WERI-Rb-1 (cell line): ENCODE measurements around the gene NKX1-2.
A peak's percentile ranks its signal among the peaks of the same experiment; 100 is the strongest.

Experiments used
- DNase-seq: peaks from one replicate; pipeline ENCODE4 v3.0.0-alpha.2; 2020
- H3K27ac ChIP-seq: fragments of 250-450 bp; sonication (Bioruptor Pico); 2 replicates; pipeline ENCODE4 v1.5.1; 2020; ENCODE audit warnings: mild to moderate bottlenecking, moderate library complexity
- H3K27me3 ChIP-seq: fragments of 250-450 bp; sonication (Bioruptor Pico); 2 replicates; pipeline ENCODE4 v1.5.1; 2021; ENCODE audit warnings: mild to moderate bottlenecking, low read depth, moderate library complexity; ENCODE audit not compliant: insufficient read depth, severe bottlenecking
- H3K36me3 ChIP-seq: fragments of 250-450 bp; sonication (Bioruptor Pico); 2 replicates; pipeline ENCODE4 v1.5.1; 2020; ENCODE audit warnings: mild to moderate bottlenecking, moderate library complexity
- H3K4me3 ChIP-seq: 2 replicates; pipeline ENCODE4 v1.5.1; 2011; ENCODE audit warnings: low read depth, mild to moderate bottlenecking, control low read depth, low read length
- H3K9me3 ChIP-seq: fragments of 250-450 bp; sonication (Bioruptor Pico); 2 replicates; pipeline ENCODE4 v1.5.1; 2021; ENCODE audit warnings: mild to moderate bottlenecking, moderate library complexity; ENCODE audit not compliant: severe bottlenecking
- TF ChIP-seq, protein P1 (sequence below): IDR thresholded peaks from 2 replicates; pipeline ENCODE4 v1.5.1; 2011; ENCODE audit warnings: low read depth, mild to moderate bottlenecking, control low read depth, inconsistent platforms, low read length

NKX1-2 gene

DNA sequence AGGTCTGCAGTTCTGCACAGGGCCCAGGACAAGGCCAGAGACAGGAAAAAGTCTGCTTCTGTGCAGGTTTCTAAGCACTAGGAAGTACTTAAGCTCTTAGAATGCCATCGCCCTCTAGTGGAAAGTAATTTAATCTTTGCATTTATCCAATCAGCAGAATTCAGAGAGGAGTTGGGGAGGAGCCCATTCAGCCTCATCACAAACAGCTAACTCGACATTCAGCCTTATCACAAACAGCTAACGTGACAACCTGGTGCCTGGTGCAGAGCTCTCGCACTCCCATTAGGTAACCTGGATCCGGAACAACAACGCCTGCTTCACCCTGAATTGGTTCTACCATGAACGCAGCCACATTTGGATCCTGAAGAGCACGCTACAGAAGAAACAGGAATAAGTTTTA lies 46.3 kb downstream of the NKX1-2 start:
- Histone ChIP-seq H3K27me3 (no peaks in the 10 kb centered on the region), H3K27ac (no peak overlapping the region), H3K9me3 (no peaks in the 10 kb centered on the region), H3K36me3 (peaks cover 72% of the 10 kb centered on the region), H3K4me3 (no peak overlapping the region)
- TF ChIP-seq, protein P1, sequence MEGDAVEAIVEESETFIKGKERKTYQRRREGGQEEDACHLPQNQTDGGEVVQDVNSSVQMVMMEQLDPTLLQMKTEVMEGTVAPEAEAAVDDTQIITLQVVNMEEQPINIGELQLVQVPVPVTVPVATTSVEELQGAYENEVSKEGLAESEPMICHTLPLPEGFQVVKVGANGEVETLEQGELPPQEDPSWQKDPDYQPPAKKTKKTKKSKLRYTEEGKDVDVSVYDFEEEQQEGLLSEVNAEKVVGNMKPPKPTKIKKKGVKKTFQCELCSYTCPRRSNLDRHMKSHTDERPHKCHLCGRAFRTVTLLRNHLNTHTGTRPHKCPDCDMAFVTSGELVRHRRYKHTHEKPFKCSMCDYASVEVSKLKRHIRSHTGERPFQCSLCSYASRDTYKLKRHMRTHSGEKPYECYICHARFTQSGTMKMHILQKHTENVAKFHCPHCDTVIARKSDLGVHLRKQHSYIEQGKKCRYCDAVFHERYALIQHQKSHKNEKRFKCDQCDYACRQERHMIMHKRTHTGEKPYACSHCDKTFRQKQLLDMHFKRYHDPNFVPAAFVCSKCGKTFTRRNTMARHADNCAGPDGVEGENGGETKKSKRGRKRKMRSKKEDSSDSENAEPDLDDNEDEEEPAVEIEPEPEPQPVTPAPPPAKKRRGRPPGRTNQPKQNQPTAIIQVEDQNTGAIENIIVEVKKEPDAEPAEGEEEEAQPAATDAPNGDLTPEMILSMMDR = peak; percentile 63
- peak; percentile 35 for DNase-seq

DNA sequence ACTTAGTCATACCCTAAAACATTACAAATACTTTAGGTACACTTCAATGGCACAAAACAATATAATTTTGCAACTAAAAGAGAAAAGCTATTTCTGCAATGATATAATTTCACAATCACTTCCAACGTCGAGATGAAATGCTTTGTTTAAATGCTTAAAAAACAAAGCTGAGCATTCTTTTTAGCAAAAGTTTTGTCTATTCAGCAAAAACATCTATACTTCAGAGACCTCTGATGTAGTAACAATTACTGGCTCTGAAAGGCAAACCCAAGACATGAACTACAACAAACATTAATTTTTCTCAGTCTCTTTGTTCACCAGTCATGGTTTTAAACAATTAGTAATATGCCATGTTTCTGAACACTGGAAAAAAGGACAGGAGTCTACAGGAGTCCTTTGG lies 47.6 kb downstream of the NKX1-2 start:
- Histone ChIP-seq H3K27me3 (no peaks in the 10 kb centered on the region), H3K4me3 (no peak overlapping the region), H3K27ac (no peak overlapping the region), H3K36me3 (peaks cover 69% of the 10 kb centered on the region), H3K9me3 (no peaks in the 10 kb centered on the region)
- TF ChIP-seq, protein P1 = no peak
- DNase-seq = no peak

DNA sequence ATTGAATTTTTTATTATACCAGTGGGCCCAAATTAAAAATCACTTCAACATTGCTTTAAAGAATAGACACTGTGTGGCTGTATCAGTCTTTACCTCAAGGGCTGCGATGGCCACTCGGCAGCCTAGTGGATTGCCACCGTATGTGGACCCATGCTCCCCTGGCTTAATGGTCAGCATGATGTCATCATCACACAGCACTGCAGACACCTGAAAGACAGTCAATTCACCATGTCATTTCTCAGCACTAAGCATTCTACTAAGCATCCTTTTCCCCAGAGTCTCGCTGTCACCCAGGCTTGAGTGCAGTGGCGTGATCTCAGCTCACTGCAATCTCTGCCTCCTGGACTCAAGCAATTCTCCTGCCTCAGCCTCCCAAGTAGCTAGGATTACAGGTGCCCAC lies 48.2 kb downstream of the NKX1-2 start:
- H3K9me3 ChIP-seq = no peaks in the 10 kb centered on the region
- H3K4me3 ChIP-seq = no peak overlapping the region
- DNase-seq = no peak
- TF ChIP-seq, protein P1 = no peak
- H3K27ac ChIP-seq = no peak overlapping the region
- no peaks in the 10 kb centered on the region for H3K27me3 ChIP-seq
- peaks cover 69% of the 10 kb centered on the region for H3K36me3 ChIP-seq
